Fibroblast of villous mesenchyme (primary cell): ENCODE data around the gene TRAPPC11. TPM values are rescaled to one million over a fixed set of nuclear protein-coding genes. Genes with fewer than 3 reads are reported as not detected.
A peak's percentile ranks its signal among the peaks of the same experiment; 100 is the strongest.

Source experiments
- DNase-seq: peaks from one replicate; pipeline ENCODE4 v3.0.0-alpha.2; 2010; ENCODE audit warnings: low read depth
- H3K4me3 ChIP-seq: 2 replicates; pipeline ENCODE4 v1.5.1; 2011; ENCODE audit warnings: low read depth, mild to moderate bottlenecking, low read length
- total RNA-seq: library from RNA; depleted of rRNA; stranded (reverse); fragments of >200 nt; gene quantifications from 2 replicates; pipeline ENCODE4 v1.2.3, GENCODE V29; 2012
- TF ChIP-seq, protein P1 (sequence below): IDR thresholded peaks from 2 replicates; pipeline ENCODE4 v1.5.1; 2012; ENCODE audit warnings: low read depth, mild to moderate bottlenecking, low read length; ENCODE audit not compliant: insufficient read depth

TRAPPC11 gene
- total RNA-seq, 1 donor = 69.1 TPM

DNA sequence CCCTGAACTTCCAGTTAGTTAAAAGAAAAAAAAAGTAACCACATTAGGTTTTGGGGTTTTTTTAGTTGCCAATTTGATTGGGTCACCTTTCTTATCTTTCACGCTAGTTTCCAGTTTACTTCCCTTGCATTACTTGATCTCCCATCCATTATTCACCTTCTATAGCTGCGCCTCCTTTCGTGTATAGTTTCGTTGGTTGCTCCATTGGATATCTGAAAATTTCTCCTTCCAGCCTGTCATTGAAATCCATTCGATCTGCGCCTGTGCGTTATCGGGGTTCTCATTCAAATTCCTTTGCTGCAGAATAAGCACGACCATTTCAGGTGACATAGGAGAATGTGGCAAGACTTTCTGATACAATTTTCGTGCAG, 764 bp downstream of the TRAPPC11 start:
- TF ChIP-seq, protein P1, sequence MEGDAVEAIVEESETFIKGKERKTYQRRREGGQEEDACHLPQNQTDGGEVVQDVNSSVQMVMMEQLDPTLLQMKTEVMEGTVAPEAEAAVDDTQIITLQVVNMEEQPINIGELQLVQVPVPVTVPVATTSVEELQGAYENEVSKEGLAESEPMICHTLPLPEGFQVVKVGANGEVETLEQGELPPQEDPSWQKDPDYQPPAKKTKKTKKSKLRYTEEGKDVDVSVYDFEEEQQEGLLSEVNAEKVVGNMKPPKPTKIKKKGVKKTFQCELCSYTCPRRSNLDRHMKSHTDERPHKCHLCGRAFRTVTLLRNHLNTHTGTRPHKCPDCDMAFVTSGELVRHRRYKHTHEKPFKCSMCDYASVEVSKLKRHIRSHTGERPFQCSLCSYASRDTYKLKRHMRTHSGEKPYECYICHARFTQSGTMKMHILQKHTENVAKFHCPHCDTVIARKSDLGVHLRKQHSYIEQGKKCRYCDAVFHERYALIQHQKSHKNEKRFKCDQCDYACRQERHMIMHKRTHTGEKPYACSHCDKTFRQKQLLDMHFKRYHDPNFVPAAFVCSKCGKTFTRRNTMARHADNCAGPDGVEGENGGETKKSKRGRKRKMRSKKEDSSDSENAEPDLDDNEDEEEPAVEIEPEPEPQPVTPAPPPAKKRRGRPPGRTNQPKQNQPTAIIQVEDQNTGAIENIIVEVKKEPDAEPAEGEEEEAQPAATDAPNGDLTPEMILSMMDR = no peak
- DNase-seq = peak; percentile 10
- H3K4me3 ChIP-seq = peak overlapping the region; percentile 69

DNA sequence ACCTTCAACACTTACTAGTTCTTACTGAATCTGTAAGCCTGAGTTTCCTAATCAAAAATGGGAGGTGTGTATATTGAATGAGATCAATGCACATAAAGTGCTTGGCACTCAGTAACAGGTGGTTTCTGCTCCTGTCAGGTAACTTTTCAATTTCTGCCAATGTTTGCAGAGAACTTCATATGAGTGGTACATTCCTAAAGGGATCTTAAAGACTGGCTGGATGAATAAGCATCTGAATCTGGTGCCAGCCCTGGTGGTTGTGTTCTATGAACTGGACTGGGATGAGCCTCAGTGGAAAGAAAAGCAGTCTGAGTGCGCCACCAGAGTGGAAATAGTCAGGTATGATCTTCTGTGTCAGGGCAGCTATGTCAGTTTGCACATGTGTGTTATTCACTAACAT, 7.0 kb downstream of the TRAPPC11 start:
- no peak overlapping the region for H3K4me3 ChIP-seq
- DNase-seq = no peak
- TF ChIP-seq, protein P1 = no peak

DNA sequence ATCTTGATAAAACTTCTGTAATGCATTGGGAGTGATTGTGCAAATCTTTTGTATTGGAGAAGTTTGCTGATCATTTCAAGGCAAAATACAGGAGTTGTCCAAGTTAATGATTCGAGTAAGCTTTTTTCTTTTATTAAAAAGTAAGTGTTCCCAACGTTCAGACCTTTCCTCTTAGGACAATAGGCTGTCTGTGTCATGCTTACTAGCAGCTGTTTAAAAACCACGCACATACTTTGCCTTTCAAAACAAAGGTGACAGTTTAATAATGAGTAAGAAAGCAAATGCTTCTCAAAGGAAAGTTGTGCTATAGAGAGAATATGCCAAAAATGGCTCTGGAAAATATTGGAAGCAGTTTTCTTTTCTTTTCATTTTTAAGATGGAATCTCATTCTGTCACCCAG, 11.2 kb downstream of the TRAPPC11 start:
- TF ChIP-seq, protein P1 = no peak
- DNase-seq = no peak
- no peak overlapping the region for H3K4me3 ChIP-seq

DNA sequence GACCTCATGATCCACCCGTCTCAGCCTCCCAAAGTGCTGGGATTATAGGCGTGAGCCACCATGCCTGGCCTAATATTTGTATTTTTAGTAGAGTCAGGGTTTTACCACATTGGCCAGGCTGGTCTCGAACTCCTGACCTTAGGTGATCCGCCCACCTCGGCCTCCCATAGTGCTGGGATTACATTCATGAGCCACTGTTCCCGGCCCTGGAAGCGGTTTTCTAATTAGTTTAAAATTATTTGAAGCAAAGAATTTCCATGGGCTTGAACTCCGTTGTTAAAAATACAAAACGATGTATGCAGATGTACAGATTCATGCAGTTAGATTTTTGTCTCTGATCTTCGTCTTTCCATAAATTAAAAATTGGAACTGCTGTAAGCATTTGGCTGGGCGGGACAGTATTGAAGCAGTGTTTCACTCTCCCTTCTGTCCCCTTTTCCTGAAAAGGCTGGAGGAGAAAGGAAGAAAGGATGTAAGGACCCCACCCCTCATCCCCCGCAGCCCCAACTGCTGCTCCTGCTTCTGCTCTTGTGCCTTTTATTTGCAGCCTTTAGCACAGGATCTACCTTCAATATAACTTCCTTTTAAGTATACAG, 12.0 kb downstream of the TRAPPC11 start:
- no peak overlapping the region for H3K4me3 ChIP-seq
- TF ChIP-seq, protein P1 = no peak
- no peak for DNase-seq

DNA sequence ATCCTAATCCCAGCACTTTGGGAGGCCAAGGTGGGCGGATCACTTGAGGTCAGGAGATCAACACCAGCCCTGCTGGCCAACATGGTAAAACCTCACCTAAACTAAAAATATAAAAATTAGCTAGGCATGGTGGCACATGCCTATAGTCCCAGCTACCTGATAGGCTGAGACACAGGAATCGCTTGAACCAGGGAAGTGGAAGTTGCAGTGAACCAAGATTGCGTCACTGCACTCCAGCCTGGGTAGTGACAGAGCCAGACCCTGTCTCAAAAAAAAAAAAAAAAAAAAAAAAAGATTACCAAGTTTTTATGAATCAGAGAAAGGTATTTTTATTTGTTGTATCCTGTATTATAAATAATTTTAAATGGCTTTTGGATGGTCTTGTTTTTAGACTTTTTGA, 15.1 kb downstream of the TRAPPC11 start:
- H3K4me3 ChIP-seq = no peak overlapping the region
- no peak for DNase-seq
- TF ChIP-seq, protein P1 = no peak

DNA sequence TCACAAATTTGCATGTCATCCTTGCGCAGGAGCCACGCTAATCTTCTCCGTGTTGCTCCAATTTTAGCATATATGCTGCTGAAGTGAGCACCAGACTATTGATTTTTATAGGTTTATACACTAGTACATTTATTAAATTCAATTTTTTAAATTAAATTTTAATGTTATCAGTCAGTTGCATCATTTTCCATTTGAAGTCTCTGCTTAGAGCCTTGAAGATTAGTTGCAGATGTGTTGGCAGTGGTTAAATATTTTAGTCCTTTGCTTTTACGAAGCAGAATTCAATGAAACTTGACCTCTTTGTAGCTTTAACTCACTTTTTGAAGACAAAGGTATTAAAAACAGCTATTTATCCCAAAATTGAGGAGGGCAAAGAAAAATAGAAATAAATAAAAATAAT, 16.5 kb downstream of the TRAPPC11 start:
- H3K4me3 ChIP-seq = no peak overlapping the region
- TF ChIP-seq, protein P1 = no peak
- DNase-seq = peak; percentile 21

DNA sequence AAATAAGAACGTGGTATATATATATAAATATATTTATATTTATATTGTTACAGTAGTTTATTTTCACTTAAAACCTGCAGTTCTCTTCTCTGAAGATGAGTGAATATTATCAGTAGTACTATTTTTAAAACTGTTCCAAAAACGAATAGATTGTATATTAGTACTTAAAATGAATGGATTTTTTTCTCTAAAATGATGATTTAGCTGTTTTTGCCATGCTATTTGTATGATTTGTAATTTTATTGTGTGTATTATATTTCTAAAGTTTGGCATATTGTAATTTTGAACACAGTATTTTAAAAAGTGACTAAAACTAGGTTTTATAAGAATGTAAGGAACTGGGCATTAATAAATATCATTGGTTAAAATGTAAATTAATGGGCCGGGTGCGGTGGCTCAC, 22.0 kb downstream of the TRAPPC11 start:
- no peak for DNase-seq
- H3K4me3 ChIP-seq = no peak overlapping the region
- TF ChIP-seq, protein P1 = no peak
